ENCODE measurements around the gene CERS2. TPM values are rescaled to one million over a fixed set of nuclear protein-coding genes. Genes with fewer than 3 reads are reported as not detected.
A peak's percentile ranks its signal among the peaks of the same experiment; 100 is the strongest.

Gene CERS2
- total and polyA plus RNA-seq, 2 of the 13 experiments (the other 11 are each of a cell fraction or from before 2014, with no cell fraction given) = 269 to 298 TPM

- TF ChIP-seq ASH2L (IDR thresholded peaks at IDR 0.05; ENCODE audit: insufficient read length, low read depth, low read length) = peak; percentile 92
- TF ChIP-seq IRF9 (CRISPR knock-in tag; IDR thresholded peaks at IDR 0.05; ENCODE audit: borderline replicate concordance) = no peak
- no peak; the same call in 1 of the 2 replicates for TF ChIP-seq ZNF160 (CRISPR knock-in tag; IDR thresholded peaks at IDR 0.05)
- TF ChIP-seq RXRA (CRISPR knock-in tag; IDR thresholded peaks at IDR 0.05) = no peak; the same call in 1 of the 2 replicates
- no peak for TF ChIP-seq MEIS1 (CRISPR knock-in tag; IDR thresholded peaks at IDR 0.05; ENCODE audit: borderline replicate concordance)
- TF ChIP-seq SRSF4 (IDR thresholded peaks at IDR 0.05; ENCODE audit: low read depth, low read length, poor library complexity, severe bottlenecking) = no peak
- TF ChIP-seq ZGPAT (CRISPR knock-in tag; IDR thresholded peaks at IDR 0.05) = no peak
- TF ChIP-seq NFKB2 (CRISPR knock-in tag; IDR thresholded peaks at IDR 0.05; ENCODE audit: borderline replicate concordance) = peak; percentile 68; the same call in 1 of the 2 replicates
- no peak for TF ChIP-seq NFYC (CRISPR knock-in tag; IDR thresholded peaks at IDR 0.05)
- TF ChIP-seq ZSCAN31 (CRISPR knock-in tag; IDR thresholded peaks at IDR 0.05; ENCODE audit: low read depth) = 0 out of 2 replicates have a peak, but pooled peaks have one; percentile 18
- 0 out of 2 replicates have a peak, but pooled peaks have one; percentile 13 for TF ChIP-seq ZNF501 (CRISPR knock-in tag; IDR thresholded peaks at IDR 0.05)
- TF ChIP-seq CEBPB (IDR thresholded peaks at IDR 0.05; ENCODE audit: borderline replicate concordance, low read depth, low read length) = no peak
- no peak for TF ChIP-seq ZFP1 (CRISPR knock-in tag; IDR thresholded peaks at IDR 0.05)
- no peak for TF ChIP-seq PLRG1 (conservative IDR thresholded peaks at IDR 0.05)
- no peak for TF ChIP-seq YEATS2 (CRISPR knock-in tag; IDR thresholded peaks at IDR 0.05; ENCODE audit: borderline replicate concordance)
- TF ChIP-seq ARNTL (CRISPR knock-in tag; IDR thresholded peaks at IDR 0.05) = no peak; the same call in 1 of the 2 replicates
- TF ChIP-seq SKIL (CRISPR knock-in tag; IDR thresholded peaks at IDR 0.05; ENCODE audit: borderline replicate concordance) = peak; percentile 25; the same call in 1 of the 2 replicates
- peak; percentile 13; the same call in 1 of the 2 replicates for TF ChIP-seq ZSCAN25 (CRISPR knock-in tag; IDR thresholded peaks at IDR 0.05)
- TF ChIP-seq TFDP1 (CRISPR knock-in tag; IDR thresholded peaks at IDR 0.05; ENCODE audit: borderline replicate concordance) = no peak
- no peak for TF ChIP-seq ZNF614 (CRISPR knock-in tag; IDR thresholded peaks at IDR 0.05; ENCODE audit: borderline replicate concordance)
- no peak for TF ChIP-seq HMG20A (CRISPR knock-in tag; IDR thresholded peaks at IDR 0.05; ENCODE audit: borderline replicate concordance)
These were observed 2.8 kb downstream of the CERS2 start (continued) for GRCh38 chr1:150971583-150972416.
